CD4-positive, alpha-beta T cell (primary cell): Measurements from ENCODE around the gene ASCC3. TPM values are rescaled to one million over a fixed set of nuclear protein-coding genes. Genes with fewer than 3 reads are reported as not detected.

Experiments used
- ATAC-seq: fragments of 200-7000 bp; cut with Tn5 transposase; one replicate; pipeline ENCODE4 v1.10.0; 2022; ENCODE audit warnings: mild to moderate bottlenecking; ENCODE audit not compliant: poor library complexity
- CTCF ChIA-PET: fragments of 350-600 bp; sonication (Branson Sonifier 250); formaldehyde crosslinking; loops from one replicate; lab custom pipeline; 2021; ENCODE audit warnings: antibody characterized with exemption, inconsistent platforms; lab: Charles Lee
- POLR2A ChIA-PET: fragments of 350-600 bp; sonication (Branson Sonifier 250); formaldehyde crosslinking; loops from one replicate; lab custom pipeline; 2021; ENCODE audit warnings: antibody characterized with exemption, inconsistent platforms; lab: Charles Lee
- DNase-seq, 14 experiments: peaks; one replicate each; pipeline ENCODE4 v3.0.0-alpha.2; 2013 to 2020; ENCODE audit warnings: mixed read lengths in 2 of 14
- H3K27ac ChIP-seq, 2 donors: one replicate each; pipeline versions ENCODE4 v1.5.1 to v1.7.0; 2013; ENCODE audit warnings: low read length in 2 of 2, low read depth in 1 of 2, mild to moderate bottlenecking in 1 of 2
- H3K27me3 ChIP-seq, 2 experiments: 1 replicate in 1 of 2; 2 replicates in 1 of 2; pipeline versions ENCODE4 v1.6.1 to v1.7.0; 2013; ENCODE audit warnings: low read length in 2 of 2, control low read depth in 1 of 2, mild to moderate bottlenecking in 1 of 2, moderate library complexity in 1 of 2; ENCODE audit not compliant: insufficient read depth in 2 of 2, control insufficient read depth in 1 of 2
- H3K36me3 ChIP-seq: one replicate; pipeline ENCODE4 v1.6.1; 2013; ENCODE audit warnings: low read length, control low read depth; ENCODE audit not compliant: insufficient read depth
- H3K4me1 ChIP-seq: one replicate; pipeline ENCODE4 v1.6.1; 2013; ENCODE audit warnings: low read length, control low read depth; ENCODE audit not compliant: insufficient read depth
- H3K4me3 ChIP-seq: one replicate; pipeline ENCODE4 v1.5.1; 2013; ENCODE audit warnings: mild to moderate bottlenecking, low read length, moderate library complexity
- H3K9me3 ChIP-seq, 2 experiments: 1 replicate in 1 of 2; 2 replicates in 1 of 2; pipeline versions ENCODE4 v1.6.1 to v1.7.0; 2013; ENCODE audit warnings: low read length in 2 of 2, mild to moderate bottlenecking in 2 of 2, control low read depth in 1 of 2, moderate library complexity in 1 of 2; ENCODE audit not compliant: control insufficient read depth in 1 of 2, insufficient read depth in 1 of 2
- H3K27ac Mint-ChIP-seq: one replicate; pipeline ENCODE4 v1.8.0; 2020; ENCODE audit warnings: mixed read lengths
- H3K27me3 Mint-ChIP-seq: one replicate; pipeline ENCODE4 v1.8.0; 2021; ENCODE audit warnings: mixed read lengths
- H3K36me3 Mint-ChIP-seq: one replicate; pipeline ENCODE4 v1.8.0; 2021; ENCODE audit warnings: low read depth, mixed read lengths
- H3K4me1 Mint-ChIP-seq: one replicate; pipeline ENCODE4 v1.8.0; 2021; ENCODE audit warnings: low read depth, mixed read lengths
- H3K4me3 Mint-ChIP-seq: one replicate; pipeline ENCODE4 v1.8.0; 2020; ENCODE audit warnings: mild to moderate bottlenecking, mixed read lengths
- H3K9me3 Mint-ChIP-seq: one replicate; pipeline ENCODE4 v1.8.0; 2020; ENCODE audit warnings: mixed read lengths
- CTCF ChIP-seq: fragments of 200-600 bp; IDR thresholded peaks from one replicate; pipeline ENCODE4 v1.8.0; 2022; ENCODE audit warnings: antibody characterized with exemption, mild to moderate bottlenecking
- intact Hi-C, 2 experiments: fragments of 100-400 bp; cut with DNase I in 1 of 2; cut with micrococcal nuclease in 1 of 2; formaldehyde crosslinking; loops; one replicate each; pipeline versions ENCODE4 v1.15.1 to v1.9.0; 2023 to 2025; cut with DNase I, micrococcal nuclease
- total RNA-seq, 174 experiments: library from RNA in 2 of 174; stranded (reverse) in 2 of 174; gene quantifications; one replicate each; pipeline ENCODE4 v1.2.3 and lab custom pipeline; 2021 to 2026

The ASCC3 gene
- total RNA-seq, 2 experiments from 2014 or later: 28.9 to 30.4 TPM

DNA sequence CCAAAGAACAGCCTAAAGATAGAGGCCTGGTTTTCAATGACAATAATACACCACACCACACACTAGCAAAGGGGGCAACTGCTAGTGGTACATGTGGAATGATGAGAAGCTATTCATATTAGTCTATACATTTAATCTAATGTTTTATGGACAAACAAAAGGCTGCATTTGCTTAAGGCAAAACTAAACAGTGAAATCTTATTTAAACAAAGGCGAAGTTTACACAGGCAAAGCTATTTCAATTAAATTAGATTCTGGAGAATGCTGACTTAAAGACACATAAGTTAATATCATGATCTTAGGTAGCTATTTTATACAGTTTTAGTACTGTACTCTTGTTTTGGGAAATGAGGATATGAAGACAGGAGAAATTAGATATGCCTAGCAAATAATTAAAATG, 362.5 kb downstream of the ASCC3 start:
- H3K36me3 Mint-ChIP-seq: peaks cover 51% of the 10 kb centered on the region
- Histone ChIP-seq H3K27ac (no peak overlapping the region), H3K4me3 (no peak overlapping the region), H3K36me3 (peaks cover 16% of the 10 kb centered on the region), H3K4me1 (no peaks in the 10 kb centered on the region), H3K9me3 (no peaks in the 10 kb centered on the region), H3K27me3 (no peaks in the 10 kb centered on the region)
- no peaks in the 10 kb centered on the region for H3K27me3 Mint-ChIP-seq
- POLR2A ChIA-PET: no interaction called here
- DNase-seq: no peak
- no peaks in the 10 kb centered on the region for H3K9me3 Mint-ChIP-seq
- H3K4me3 Mint-ChIP-seq: no peak overlapping the region
- CTCF ChIA-PET: no interaction called here
- intact Hi-C loops: no loop called here
- H3K4me1 Mint-ChIP-seq: no peaks in the 10 kb centered on the region
- TF ChIP-seq CTCF: no peak
- H3K27ac Mint-ChIP-seq: no peak overlapping the region
- ATAC-seq: no peak

- no peaks in the 10 kb centered on the region for H3K9me3 Mint-ChIP-seq
- no peaks in the 10 kb centered on the region for H3K27me3 Mint-ChIP-seq
- no peaks in the 10 kb centered on the region for H3K9me3 ChIP-seq
- intact Hi-C loops: no loop called here
- DNase-seq (no peak), ATAC-seq (no peak)
- TF ChIP-seq CTCF: no peak
- no peak overlapping the region for H3K4me3 Mint-ChIP-seq
- H3K36me3 Mint-ChIP-seq: peaks cover 51% of the 10 kb centered on the region
- H3K27me3 ChIP-seq: no peaks in the 10 kb centered on the region
- H3K36me3 ChIP-seq: peaks cover 23% of the 10 kb centered on the region
- CTCF ChIA-PET: interaction anchor here (0.9 kb wide), 1 partner anchor 21 kb away, joined by 3 read pairs; no protein-coding TSS in a partner anchor
- no peak overlapping the region for H3K27ac ChIP-seq
- POLR2A ChIA-PET: no interaction called here
- H3K4me3 ChIP-seq: no peak overlapping the region
- H3K4me1 ChIP-seq: no peaks in the 10 kb centered on the region
- no peaks in the 10 kb centered on the region for H3K4me1 Mint-ChIP-seq
- H3K27ac Mint-ChIP-seq: no peak overlapping the region
These were observed 363.5 kb downstream of the ASCC3 start for GRCh38 chr6:100517633-100518032.

GRCh38 chr6:100517106-100517505, 364.0 kb downstream of the ASCC3 start:
- Histone ChIP-seq H3K27ac (no peak overlapping the region), H3K36me3 (peaks cover 25% of the 10 kb centered on the region), H3K27me3 (no peaks in the 10 kb centered on the region), H3K4me1 (no peaks in the 10 kb centered on the region), H3K4me3 (no peak overlapping the region), H3K9me3 (no peaks in the 10 kb centered on the region)
- CTCF ChIA-PET: interaction anchor here (0.9 kb wide), 1 partner anchor 21 kb away, joined by 3 read pairs; no protein-coding TSS in a partner anchor
- Mint-ChIP-seq H3K27ac (no peak overlapping the region), H3K4me1 (no peaks in the 10 kb centered on the region), H3K27me3 (no peaks in the 10 kb centered on the region), H3K4me3 (no peak overlapping the region), H3K9me3 (no peaks in the 10 kb centered on the region), H3K36me3 (peaks cover 51% of the 10 kb centered on the region)
- ATAC-seq (no peak), DNase-seq (no peak)
- POLR2A ChIA-PET: no interaction called here
- no peak for TF ChIP-seq CTCF
- intact Hi-C loops: no loop called here
